Activated T-helper 17 cell treated with anti-CD3 and anti-CD28 coated beads, Interleukin-2, amount 50 U/mL, for 72 hours (primary cell): ENCODE data around the gene ESPNL. TPM values are rescaled to one million over a fixed set of nuclear protein-coding genes. Genes with fewer than 3 reads are reported as not detected.
A peak's percentile ranks its signal among the peaks of the same experiment; 100 is the strongest.

ENCODE experiments used
- ATAC-seq: fragments of 150-1000 bp; cut with Tn5 transposase; replicated peaks from 2 replicates; pipeline ENCODE4 v1.10.0; 2021; ENCODE audit warnings: mild to moderate bottlenecking, moderate library complexity
- H3K27ac Mint-ChIP-seq: one replicate; pipeline ENCODE4 v1.8.0; 2022; ENCODE audit warnings: mixed read lengths
- H3K27me3 Mint-ChIP-seq: one replicate; pipeline ENCODE4 v1.8.0; 2022; ENCODE audit warnings: mixed read lengths
- H3K36me3 Mint-ChIP-seq: one replicate; pipeline ENCODE4 v1.8.0; 2022; ENCODE audit warnings: low read depth, mild to moderate bottlenecking, mixed read lengths
- H3K4me1 Mint-ChIP-seq: one replicate; pipeline ENCODE4 v1.8.0; 2022; ENCODE audit warnings: mixed read lengths
- H3K4me3 Mint-ChIP-seq: one replicate; pipeline ENCODE4 v1.8.0; 2022; ENCODE audit warnings: mild to moderate bottlenecking, mixed read lengths
- H3K9me3 Mint-ChIP-seq: one replicate; pipeline ENCODE4 v1.8.0; 2022; ENCODE audit warnings: mixed read lengths
- total RNA-seq, 2 donors: library from RNA; stranded (reverse); gene quantifications; one replicate each; pipeline ENCODE4 v1.2.3, GENCODE V29; 2022

The ESPNL gene
- total RNA-seq, 2 donors from 2014 or later = 0.39 to 1.0 TPM

- no peaks in the 10 kb centered on the region for H3K9me3 Mint-ChIP-seq
- H3K27me3 Mint-ChIP-seq = no peaks in the 10 kb centered on the region
- no peak overlapping the region for H3K27ac Mint-ChIP-seq
- no peak overlapping the region for H3K4me3 Mint-ChIP-seq
- ATAC-seq = no peak
- no peaks in the 10 kb centered on the region for H3K4me1 Mint-ChIP-seq
- no peaks in the 10 kb centered on the region for H3K36me3 Mint-ChIP-seq
Measured at GRCh38 chr2:238152771-238153688, 52.9 kb downstream of the ESPNL start.

GRCh38 chr2:238154570-238154969 is 54.4 kb downstream of the ESPNL start:
- H3K27ac Mint-ChIP-seq = no peak overlapping the region
- H3K36me3 Mint-ChIP-seq = no peaks in the 10 kb centered on the region
- no peak overlapping the region for H3K4me3 Mint-ChIP-seq
- no peaks in the 10 kb centered on the region for H3K9me3 Mint-ChIP-seq
- no peaks in the 10 kb centered on the region for H3K4me1 Mint-ChIP-seq
- ATAC-seq = no peak
- peaks cover 5% of the 10 kb centered on the region for H3K27me3 Mint-ChIP-seq

DNA sequence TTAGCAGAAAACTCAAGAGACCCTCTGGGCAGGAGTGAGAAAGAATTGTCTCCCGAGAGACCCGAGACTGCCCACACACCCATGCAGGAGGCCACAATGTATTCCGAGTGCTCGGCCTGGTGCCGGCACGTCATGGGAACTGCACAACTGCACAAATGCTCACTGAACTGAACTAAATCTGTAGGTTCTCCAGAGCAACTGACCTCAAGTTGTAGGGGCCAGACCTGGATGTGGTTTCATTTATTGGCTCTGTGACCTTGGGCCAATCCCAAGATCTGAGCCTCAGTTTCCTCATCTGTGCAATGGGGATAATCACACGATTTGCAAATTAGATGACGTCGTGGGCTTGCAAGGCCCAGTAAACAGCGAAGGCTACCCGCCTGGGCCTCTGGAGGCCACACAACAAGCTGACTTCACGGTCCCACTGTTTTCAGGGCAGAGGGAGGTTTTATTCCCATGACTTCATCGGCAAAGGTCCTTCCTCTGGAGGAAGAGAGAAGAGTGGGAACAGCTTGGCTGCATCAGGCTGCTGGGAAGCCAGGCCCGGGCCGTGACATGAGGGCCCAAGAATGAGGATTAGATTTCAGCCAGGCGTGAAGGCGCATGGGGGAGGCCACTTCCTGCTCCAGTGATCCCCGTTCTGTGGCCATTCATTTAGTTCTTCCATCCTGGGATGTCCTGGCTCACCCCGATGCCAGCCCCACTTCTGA is 55.1 kb downstream of the ESPNL start:
- Mint-ChIP-seq H3K9me3 (no peaks in the 10 kb centered on the region), H3K27me3 (peaks cover 7% of the 10 kb centered on the region), H3K4me3 (no peak overlapping the region), H3K4me1 (no peaks in the 10 kb centered on the region), H3K27ac (no peak overlapping the region), H3K36me3 (no peaks in the 10 kb centered on the region)
- ATAC-seq = no peak

DNA sequence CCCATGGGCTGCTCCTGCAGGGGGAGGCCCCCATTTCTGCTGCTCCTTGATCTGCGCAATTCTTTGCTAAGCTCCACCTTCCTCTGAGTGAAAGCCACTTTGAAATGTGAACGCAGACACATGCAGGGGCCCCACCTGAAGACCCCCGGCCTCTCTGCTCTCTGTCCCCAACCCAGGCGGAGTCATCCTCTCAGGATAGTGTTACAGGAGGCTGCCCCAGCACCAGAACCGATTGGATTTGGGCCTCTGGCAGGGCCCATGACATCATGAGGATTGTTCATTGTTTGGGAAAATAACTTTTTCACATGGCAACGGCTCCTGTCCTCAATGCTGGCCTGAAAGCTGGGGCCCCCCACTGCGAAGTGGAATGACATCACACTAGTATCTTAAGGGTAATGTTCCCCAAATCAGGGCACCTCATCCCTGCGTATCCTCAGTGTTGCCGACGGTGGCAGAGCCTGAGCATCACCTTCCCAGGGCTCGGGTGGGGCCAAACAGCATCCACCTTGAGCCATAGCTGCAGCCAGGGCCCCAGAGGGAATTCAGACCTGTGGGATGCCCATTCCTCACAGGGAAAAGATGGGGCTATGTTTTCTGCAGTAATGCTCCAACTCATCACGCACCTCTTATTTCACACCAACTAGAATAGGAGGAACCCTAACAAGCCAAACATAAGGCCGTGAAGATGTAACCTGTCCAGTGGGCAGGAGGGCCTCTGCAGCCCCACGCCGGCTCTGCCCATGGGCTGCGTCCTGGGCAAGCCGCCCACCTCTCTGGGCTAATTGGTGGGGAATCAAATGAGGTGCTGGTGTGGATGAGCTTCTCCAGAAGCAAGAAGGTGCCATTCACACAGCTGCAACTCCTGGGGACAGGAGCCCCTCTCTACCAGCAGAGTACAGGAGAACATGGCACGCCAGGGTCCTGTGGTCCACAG is 55.9 kb downstream of the ESPNL start:
- ATAC-seq = no peak
- Mint-ChIP-seq H3K9me3 (no peaks in the 10 kb centered on the region), H3K27ac (no peak overlapping the region), H3K27me3 (peaks cover 7% of the 10 kb centered on the region), H3K4me1 (no peaks in the 10 kb centered on the region), H3K4me3 (no peak overlapping the region), H3K36me3 (no peaks in the 10 kb centered on the region)

- Mint-ChIP-seq H3K4me1 (no peaks in the 10 kb centered on the region), H3K9me3 (no peaks in the 10 kb centered on the region)
Measured at GRCh38 chr2:238157506-238158017, 57.4 kb downstream of the ESPNL start.

GRCh38 chr2:238158018-238158508 is 57.9 kb downstream of the ESPNL start:
- no peak overlapping the region for H3K4me3 Mint-ChIP-seq
- H3K9me3 Mint-ChIP-seq = no peaks in the 10 kb centered on the region
- H3K27ac Mint-ChIP-seq = no peak overlapping the region
- no peaks in the 10 kb centered on the region for H3K36me3 Mint-ChIP-seq
- ATAC-seq = no peak
- H3K4me1 Mint-ChIP-seq = no peaks in the 10 kb centered on the region
- peaks cover 7% of the 10 kb centered on the region for H3K27me3 Mint-ChIP-seq

More at GRCh38 chr2:238157506-238158017, 57.4 kb downstream of the ESPNL start:
- ATAC-seq = no peak
- Mint-ChIP-seq H3K27ac (no peak overlapping the region), H3K4me3 (no peak overlapping the region), H3K27me3 (peaks cover 7% of the 10 kb centered on the region), H3K36me3 (no peaks in the 10 kb centered on the region)

GRCh38 chr2:238158509-238159070 is 58.5 kb downstream of the ESPNL start, which contains the start of gene ERFE:
Gene ERFE (plus strand): TSS chr2:238158970. CDS start chr2:238159008, 38 bp downstream.
- Mint-ChIP-seq H3K4me3 (peak within 1 kb of the TSS; percentile 60), H3K9me3 (no peaks in the 10 kb centered on the region), H3K27me3 (peaks cover 7% of the 10 kb centered on the region), H3K27ac (no peak within 1 kb of the TSS), H3K4me1 (no peaks in the 10 kb centered on the region), H3K36me3 (no peaks in the 10 kb centered on the region)
- peak; percentile 72 for ATAC-seq

DNA sequence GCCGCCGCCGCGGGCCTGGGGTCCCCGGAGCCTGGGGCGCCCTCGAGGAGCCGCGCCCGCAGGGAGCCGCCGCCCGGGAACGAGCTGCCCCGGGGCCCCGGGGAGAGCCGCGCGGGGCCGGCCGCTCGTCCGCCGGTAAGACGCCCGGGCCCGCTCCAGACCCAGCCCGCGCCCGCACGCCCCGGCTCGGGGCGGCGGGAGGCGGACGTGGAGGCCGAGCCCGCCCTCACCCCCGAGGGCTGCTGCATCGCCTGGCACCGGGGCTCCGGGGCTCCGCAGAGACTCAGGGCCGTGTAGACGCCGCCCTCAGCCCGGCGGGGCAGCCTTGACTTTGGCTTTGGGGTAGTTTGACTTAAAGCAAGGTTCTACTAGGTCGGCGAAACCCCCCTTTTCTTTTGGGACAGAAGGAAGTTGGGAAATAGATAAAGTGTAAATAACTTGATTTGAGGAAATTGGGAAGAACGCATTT is 59.0 kb downstream of the ESPNL start:
- ATAC-seq = peak; percentile 47
- Mint-ChIP-seq H3K4me3 (peak overlapping the region; percentile 60), H3K27ac (no peak overlapping the region), H3K36me3 (no peaks in the 10 kb centered on the region), H3K27me3 (peaks cover 7% of the 10 kb centered on the region), H3K9me3 (no peaks in the 10 kb centered on the region), H3K4me1 (no peaks in the 10 kb centered on the region)

DNA sequence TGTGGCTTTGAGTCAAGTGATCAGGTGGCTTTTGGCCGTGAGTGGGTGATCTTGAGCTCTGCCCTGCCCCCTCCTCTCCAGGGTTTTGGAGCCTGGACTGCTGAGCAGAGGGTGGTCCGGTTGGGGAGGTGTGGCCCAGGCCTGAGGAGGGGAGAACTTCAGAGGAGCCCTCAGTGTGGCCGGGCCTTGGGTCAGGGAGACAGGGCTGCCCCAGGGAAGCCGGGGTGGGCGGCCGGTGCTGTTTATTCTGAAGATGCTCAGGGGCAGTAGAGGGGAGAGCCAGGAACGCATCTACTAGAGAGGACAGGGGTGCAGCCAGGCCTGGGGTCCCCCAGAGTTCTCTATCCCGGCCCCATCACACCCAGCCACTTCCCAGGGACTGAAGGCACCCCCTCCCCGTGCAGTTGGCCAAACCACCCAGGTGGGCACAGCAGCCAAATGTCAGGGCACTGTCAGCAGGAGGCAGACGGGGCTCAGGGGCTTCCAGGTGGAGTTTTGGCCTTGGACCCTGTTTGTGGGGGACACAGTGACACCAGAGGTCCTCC is 59.6 kb downstream of the ESPNL start:
- Mint-ChIP-seq H3K27ac (no peak overlapping the region), H3K27me3 (peaks cover 7% of the 10 kb centered on the region), H3K36me3 (no peaks in the 10 kb centered on the region), H3K9me3 (no peaks in the 10 kb centered on the region), H3K4me1 (no peaks in the 10 kb centered on the region), H3K4me3 (peak overlapping the region; percentile 60)
- ATAC-seq = no peak

DNA sequence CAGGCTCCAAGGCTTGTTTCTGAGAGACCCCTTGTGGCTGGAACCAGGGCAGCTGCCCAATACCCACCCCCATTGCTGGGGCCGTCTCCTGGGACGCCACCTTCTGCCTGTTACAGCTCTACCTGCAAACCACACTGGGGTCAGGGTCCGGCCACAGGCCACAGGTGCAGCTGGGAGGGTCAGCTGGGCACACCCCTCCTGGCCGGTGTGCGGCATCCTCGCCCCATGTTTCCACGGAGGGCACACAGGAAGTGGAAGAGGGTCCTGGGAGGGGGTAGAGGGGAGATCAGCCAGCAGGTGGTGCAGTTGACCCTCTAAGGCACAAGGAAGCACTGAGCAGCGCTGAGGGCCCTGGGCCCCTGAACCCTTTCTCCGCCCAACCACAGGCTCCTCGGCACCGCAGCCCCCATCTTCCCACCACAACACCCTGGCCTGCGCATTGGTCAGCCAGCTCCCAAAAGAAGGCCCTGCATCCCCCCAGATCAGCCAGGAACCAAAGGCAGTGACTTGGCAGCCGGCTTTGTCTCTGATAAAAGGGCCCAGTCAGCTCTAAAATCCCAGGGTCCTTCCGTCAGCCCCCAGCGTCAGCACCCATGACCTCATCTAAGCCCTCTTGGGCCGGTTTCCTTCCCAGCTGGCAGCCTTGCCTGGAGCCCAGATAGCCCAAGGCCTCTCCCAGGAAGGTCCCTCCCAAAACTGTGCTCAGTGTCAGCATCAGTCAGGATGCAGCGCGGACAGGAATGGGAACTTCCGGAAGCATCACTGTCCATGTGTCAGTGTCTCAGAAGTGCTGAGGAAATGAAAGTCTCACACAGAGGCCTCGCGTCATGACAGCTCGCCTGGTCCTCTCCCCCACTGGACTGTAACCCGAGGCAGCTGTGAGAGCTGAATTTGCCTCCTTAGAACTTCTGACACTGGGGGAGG is 60.3 kb downstream of the ESPNL start:
- no peak overlapping the region for H3K27ac Mint-ChIP-seq
- ATAC-seq = no peak
- no peaks in the 10 kb centered on the region for H3K4me1 Mint-ChIP-seq
- H3K36me3 Mint-ChIP-seq = no peaks in the 10 kb centered on the region
- H3K27me3 Mint-ChIP-seq = peaks cover 7% of the 10 kb centered on the region
- H3K9me3 Mint-ChIP-seq = no peaks in the 10 kb centered on the region
- H3K4me3 Mint-ChIP-seq = peak overlapping the region; percentile 7

- Mint-ChIP-seq H3K9me3 (no peaks in the 10 kb centered on the region), H3K4me3 (no peak overlapping the region), H3K4me1 (no peaks in the 10 kb centered on the region), H3K36me3 (no peaks in the 10 kb centered on the region), H3K27me3 (peaks cover 7% of the 10 kb centered on the region), H3K27ac (no peak overlapping the region)
- ATAC-seq = no peak
Measured at GRCh38 chr2:238161291-238162051, 61.3 kb downstream of the ESPNL start.

DNA sequence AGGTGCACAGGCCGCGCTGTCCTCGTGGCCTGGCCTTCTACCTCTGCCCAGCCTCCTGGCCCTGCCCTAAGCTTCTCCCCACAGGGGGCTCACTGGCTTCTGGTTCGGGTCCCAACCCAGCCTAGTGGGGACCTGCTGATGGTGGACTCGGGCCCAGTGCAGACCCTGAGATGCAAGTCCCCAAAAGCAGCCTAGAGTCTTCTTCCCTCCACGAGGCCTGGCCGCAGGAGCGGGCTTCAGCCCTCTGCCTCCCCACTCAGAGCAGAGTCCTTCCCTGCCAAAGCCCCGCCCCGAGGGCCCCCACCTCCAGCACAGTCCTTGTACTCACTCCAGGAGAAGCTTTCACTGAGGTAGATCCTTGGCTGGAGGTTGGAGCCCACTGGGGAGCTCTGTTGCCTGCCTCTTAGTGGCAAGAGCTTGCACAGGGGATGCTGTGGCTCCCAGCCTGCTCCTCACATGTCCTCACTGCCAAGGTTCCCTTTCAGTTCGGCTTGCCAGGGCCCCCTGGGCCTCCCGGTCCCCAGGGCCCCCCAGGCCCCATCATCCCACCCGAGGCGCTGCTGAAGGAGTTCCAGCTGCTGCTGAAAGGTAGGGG is 62.2 kb downstream of the ESPNL start:
- no peak overlapping the region for H3K4me3 Mint-ChIP-seq
- H3K27me3 Mint-ChIP-seq = peaks cover 7% of the 10 kb centered on the region
- no peaks in the 10 kb centered on the region for H3K4me1 Mint-ChIP-seq
- H3K36me3 Mint-ChIP-seq = no peaks in the 10 kb centered on the region
- no peak for ATAC-seq
- no peaks in the 10 kb centered on the region for H3K9me3 Mint-ChIP-seq
- H3K27ac Mint-ChIP-seq = no peak overlapping the region
